Astrocyte of the spinal cord (primary cell): Measurements from ENCODE around the gene PIAS1.
"Not testable (repeated sequence)": the region's sequence is repeated elsewhere in the genome, so short reads cannot be mapped to it uniquely, and the experiment has no call there.

Experiments used
- DNase-seq: peaks from one replicate; pipeline ENCODE4 v3.0.0; 2011; ENCODE audit warnings: low read depth, low spot score
- H3K4me3 ChIP-seq: 2 replicates; pipeline ENCODE4 v1.5.1; 2011; ENCODE audit warnings: low read depth, mild to moderate bottlenecking, low read length, moderate library complexity
- in situ Hi-C: cut with HindIII; loops from 2 replicates; pipeline ENCODE4 v1.10.0; 2017; ENCODE audit warnings: low sequenced_read_pairs
- TF ChIP-seq, protein P1 (sequence below): IDR thresholded peaks from 2 replicates; pipeline ENCODE4 v1.5.1; 2012; ENCODE audit warnings: low read depth, mild to moderate bottlenecking, low read length, inconsistent platforms

The PIAS1 gene

DNA sequence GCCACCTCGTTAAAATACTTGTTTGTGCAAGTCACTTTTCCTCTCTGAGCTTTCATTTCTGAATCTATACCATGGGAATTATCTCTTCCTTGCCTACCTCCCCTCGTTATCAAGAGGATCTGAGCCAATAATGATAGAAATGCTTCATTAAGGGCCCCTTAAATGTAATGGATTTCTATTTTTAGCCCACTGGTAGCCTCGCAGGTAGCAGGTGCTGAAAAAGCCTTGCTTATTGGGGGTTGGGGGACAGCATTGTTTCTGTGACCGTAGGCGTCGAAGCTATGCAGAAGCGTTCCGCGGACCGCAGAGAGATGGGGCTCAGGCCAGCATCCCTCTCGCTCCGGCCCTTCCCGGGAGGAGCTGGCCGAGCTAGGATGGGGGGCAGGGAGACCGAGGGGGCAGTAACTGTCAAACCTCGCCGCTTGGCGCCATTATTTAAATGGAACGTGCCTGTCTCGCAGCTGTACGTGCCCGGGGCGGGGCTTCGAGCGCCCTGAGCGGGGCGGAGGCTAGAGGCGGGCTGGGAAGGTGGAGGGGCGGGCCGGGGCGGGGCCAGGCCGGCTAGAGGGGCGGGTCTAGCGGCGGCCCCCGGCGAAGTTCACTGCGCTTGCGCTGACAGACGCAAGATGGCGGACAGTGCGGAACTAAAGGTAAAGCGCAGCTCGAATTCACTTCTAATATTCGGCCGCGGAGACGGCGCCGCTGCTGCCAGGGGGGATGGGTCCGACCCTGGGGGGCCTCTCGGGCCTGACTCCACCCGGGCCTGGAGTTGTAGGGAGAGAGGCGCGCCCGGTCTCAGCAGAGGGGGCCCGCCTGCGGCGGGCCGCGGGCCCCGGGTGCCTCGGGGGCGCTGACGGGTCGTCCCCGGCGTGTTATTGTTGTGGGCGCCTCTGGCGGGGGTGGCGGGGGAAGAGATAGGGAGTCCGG lies at the start of gene PIAS1:
TSS of gene PIAS1 (plus strand) at position 615 of the 927 bp plus-strand sequence. CDS start at position 627, 12 bp downstream.
- TF ChIP-seq, protein P1, sequence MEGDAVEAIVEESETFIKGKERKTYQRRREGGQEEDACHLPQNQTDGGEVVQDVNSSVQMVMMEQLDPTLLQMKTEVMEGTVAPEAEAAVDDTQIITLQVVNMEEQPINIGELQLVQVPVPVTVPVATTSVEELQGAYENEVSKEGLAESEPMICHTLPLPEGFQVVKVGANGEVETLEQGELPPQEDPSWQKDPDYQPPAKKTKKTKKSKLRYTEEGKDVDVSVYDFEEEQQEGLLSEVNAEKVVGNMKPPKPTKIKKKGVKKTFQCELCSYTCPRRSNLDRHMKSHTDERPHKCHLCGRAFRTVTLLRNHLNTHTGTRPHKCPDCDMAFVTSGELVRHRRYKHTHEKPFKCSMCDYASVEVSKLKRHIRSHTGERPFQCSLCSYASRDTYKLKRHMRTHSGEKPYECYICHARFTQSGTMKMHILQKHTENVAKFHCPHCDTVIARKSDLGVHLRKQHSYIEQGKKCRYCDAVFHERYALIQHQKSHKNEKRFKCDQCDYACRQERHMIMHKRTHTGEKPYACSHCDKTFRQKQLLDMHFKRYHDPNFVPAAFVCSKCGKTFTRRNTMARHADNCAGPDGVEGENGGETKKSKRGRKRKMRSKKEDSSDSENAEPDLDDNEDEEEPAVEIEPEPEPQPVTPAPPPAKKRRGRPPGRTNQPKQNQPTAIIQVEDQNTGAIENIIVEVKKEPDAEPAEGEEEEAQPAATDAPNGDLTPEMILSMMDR = no peak
- H3K4me3 ChIP-seq = peak within 1 kb of the TSS; percentile 81
- in situ Hi-C loops = no loop called here
- DNase-seq = peak; percentile 94

DNA sequence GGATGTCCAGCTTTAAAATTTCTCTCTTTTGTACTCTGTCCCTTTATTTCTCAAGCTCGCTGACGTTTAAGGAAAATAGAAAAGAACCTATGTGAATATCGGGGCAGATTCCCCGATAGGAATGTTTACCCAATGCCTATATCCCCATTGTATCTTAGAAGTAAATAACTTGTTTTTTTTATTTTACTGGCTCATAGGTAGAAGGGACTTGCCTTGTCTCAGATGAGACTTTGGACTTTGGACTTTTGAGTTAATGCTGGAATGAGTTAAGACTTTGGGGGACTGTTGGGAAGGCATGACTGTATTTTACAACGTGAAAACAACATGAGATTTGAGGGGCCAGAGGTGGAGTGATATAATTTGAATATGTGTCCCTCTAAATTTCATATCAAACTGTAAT lies 46.5 kb upstream of the PIAS1 start:
- H3K4me3 ChIP-seq, in situ Hi-C loops, DNase-seq: not testable (repeated sequence)

DNA sequence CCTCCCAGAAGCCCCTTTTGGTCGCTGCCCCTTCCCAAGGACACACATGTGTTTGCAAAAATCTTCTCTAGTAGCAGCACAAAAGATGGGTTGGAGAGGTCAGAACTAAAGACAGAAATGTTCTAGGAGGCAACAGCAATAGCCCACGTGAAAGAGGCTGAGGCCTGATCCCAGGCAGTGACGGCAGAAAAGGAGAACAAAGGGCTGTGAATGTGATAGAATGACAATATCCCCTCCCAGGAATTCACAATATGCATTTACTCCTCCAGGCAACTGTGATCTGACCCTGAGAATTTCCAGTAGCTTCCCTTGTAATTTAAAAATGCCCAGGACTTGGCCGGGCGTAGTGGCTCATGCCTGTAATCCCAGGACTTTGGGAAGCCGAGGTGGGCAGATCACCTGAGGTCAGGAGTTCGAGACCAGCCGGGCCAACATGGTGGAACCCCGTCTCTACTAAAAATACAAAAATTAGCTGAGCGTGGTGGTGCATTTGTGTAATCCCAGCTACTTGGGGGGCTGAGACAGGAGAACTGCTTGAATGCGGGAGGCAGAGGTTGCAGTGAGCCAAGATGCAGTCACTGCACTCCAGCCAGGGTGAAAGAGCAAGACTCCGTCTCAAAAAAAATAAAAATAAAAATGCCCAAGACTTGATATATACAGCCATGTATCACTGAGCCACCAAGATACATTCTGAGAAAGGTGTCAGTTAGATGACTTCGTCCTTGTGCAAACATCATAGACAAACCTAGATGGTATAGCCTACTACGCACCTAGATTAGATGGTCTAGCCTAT lies 43.6 kb upstream of the PIAS1 start:
- H3K4me3 ChIP-seq = no peak overlapping the region
- TF ChIP-seq, protein P1 = no peak
- in situ Hi-C loops = no loop called here
- no peak for DNase-seq

DNA sequence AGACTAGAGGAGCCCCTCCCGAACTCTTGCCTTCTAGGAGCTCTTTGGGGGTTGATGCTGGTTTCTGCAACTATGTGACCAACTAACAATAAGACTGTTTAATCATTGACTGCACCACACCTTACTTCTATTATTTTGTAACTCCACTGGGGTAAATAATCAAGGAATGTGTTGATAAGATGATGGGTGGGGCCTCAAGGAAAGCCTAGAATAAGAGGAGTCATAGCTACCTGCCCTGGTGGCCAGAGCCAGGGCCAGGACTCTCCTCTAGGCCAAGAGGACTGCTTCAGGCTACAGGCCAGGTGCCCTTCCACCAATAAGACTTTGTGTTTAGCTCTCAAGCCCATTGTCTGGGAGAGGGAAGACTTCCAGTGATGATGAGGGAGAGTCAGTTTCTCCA lies 41.2 kb upstream of the PIAS1 start:
- no peak overlapping the region for H3K4me3 ChIP-seq
- TF ChIP-seq, protein P1 = no peak
- in situ Hi-C loops = no loop called here
- no peak for DNase-seq

DNA sequence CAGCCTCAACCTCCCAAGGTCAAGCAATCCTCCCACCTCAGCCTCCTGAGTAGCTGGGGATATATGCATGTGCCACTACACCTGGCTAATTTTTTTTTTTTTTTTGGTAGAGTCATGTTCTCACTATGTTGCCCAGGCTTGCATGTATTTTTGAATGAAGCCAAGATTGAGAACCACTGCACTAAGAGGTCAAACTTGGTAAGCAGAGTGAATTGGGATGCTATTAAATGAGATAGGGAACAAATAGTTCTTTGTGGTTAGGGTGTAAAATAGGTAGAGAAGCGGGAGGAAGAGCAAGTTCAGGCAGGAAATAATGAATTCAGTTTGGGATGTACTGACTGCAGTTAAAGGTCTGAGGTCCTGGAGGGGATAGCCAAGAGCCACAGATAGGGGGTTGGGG lies 39.9 kb upstream of the PIAS1 start:
- in situ Hi-C loops = no loop called here
- TF ChIP-seq, protein P1 = no peak
- DNase-seq = no peak

DNA sequence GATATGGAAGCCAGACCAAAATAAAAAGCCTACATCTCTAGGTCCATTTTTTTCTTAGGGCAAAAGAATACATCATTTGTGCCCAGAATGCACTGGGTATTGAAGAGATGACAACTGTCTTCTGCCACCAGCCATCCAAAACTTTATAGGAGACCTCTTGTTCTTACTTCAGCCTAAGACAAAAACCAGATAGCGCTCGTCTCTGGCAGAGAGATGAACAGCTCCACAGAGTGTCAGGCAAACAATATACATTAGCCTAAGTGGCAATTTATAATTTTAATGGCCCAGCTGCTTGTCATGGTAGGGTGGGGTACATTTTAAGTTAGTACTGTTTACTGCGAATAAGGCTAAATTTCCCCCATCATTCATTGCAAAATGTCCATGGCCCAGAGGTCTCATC lies 38.9 kb upstream of the PIAS1 start:
- no peak overlapping the region for H3K4me3 ChIP-seq
- TF ChIP-seq, protein P1 = no peak
- in situ Hi-C loops = no loop called here
- DNase-seq = no peak

More for the DNA sequence above, 39.9 kb upstream of the PIAS1 start:
- H3K4me3 ChIP-seq = no peak overlapping the region

DNA sequence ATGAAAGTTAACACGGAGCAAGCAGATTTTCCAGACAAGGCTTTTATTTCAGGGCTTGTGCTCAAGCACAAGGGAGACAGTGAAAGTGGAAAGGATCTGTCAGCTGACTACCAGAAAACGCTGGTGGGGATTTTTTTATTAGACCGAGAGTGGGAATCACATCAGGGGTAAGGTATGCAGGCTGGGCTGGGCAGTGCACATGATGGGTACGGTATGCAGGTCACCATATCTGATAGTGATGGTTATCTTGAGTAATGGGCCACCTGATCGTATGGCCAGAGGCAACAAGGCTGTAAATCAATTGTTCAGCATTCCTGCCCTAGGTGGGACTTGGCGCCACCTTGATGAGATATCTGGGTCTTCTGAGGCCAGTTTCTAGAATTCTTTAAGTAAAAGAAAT lies 36.9 kb upstream of the PIAS1 start:
- TF ChIP-seq, protein P1 = no peak
- no peak for DNase-seq
- in situ Hi-C loops = no loop called here
- no peak overlapping the region for H3K4me3 ChIP-seq
